Stimulated activated CD8-positive, alpha-beta memory T cell treated with anti-CD3 and anti-CD28 coated beads, Interleukin-12 subunit alpha, Interleukin-12 subunit beta, amount 100 ng/mL, for 24 hours (primary cell): ENCODE results near the gene SHANK3.
"Not testable (repeated sequence)": the region's sequence is repeated elsewhere in the genome, so short reads cannot be mapped to it uniquely, and the experiment has no call there.

Experiments
- DNase-seq: peaks from one replicate; pipeline ENCODE4 v3.0.0-alpha.2; 2020; ENCODE audit errors: extremely low read depth

The SHANK3 gene

DNA sequence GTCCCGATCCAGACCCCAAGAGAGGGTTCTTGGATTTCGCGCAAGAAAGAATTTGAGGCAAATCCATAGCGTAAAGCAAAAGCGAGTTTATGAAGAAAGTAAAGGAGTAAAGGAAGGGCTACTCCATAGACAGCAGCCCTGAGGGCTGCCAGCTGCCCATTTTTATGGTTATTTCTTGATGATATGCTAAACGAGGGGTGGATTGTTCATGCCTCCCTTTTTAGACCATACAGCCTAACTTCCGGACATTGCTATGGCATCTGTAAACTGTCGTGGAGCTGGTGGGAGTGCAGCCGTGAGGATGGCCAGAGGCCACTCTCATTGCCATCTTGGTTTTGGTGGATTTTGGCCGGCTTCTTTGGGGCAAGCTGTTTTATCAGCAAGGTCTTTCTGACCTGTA lies 19.4 kb upstream of the SHANK3 start:
- no peak for DNase-seq

DNA sequence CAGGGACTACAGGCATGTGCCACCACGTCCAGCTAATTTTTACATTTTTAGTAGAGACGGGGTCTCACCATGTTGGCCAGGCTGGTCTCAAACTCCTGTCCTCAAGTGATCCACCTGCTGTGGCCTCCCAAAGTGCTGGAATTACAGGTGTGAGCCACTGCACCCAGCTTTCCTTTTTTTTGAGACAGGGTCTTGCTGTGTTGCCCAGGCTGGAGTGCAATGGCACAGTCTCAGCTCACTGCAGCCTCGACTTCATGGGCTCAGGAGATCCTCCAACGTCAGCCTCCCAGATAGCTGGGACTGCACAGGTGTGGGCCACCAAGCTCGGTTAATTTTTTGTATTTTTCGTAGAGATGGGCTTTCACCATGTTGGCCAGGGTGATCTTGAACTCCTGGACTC lies 18.0 kb upstream of the SHANK3 start:
- not testable (repeated sequence) for DNase-seq

DNA sequence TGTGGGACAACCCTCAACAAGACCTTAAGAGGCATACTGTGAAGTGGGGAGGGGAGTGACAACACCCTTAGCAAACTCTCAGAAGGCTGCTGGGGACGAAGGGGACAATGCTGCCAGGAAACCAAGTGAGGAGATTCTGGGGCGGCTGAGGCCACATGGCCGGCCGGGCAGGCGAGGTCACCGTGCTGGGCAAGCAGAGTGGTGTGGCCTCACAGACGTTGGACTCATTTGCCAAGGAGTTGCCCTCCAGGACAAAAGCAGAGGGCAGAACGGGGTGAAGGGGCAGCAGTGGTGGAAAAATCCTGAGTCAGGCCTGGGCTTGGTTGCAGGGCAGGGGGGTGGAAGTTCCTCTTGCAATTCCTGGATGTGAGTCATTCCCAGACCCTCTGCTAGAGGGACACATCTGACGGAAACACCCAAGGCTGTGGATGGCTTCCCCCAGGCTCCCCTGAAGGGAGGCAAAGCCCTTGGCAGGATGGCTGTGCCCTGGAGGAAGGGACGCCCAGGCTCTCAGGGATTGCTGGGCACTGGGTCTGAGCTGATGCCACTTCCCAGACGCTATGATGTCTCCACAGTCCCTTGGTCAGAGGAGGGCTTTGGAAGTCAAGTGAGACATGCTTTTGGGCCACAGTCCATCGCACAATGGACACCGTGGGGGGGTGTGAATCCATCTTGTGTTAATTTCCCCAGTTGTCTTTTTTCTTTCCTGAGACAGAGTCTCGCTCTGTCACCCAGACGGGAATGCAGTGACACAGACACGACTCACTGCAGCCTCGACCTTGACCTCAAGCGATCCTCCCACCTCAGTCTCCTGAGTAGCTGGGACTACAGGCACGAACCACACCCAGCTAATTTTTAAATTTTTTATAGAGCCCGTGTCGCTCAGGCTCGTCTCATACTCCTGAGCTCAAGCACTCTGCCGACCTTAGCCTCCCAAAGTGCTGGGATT lies 16.2 kb upstream of the SHANK3 start:
- no peak for DNase-seq

DNA sequence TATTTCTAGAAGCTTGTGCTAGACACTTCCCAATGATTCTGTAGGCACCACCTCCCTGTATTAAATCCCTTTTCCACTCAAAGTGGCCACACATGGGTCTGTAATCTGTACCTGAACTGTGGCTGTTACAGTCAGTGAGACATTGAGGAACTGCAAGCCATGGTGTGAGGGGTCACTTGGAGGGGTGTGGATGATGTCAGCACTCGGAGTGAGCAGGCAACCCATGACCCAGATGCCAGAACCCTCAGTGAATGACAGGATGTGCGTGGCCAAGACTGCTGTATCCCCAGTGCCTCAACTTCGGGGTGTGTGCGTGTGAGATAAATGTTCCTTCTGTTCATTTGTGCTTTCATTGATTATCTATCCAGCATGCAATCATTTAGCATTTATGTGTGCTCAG lies 14.7 kb upstream of the SHANK3 start:
- DNase-seq: no peak

DNA sequence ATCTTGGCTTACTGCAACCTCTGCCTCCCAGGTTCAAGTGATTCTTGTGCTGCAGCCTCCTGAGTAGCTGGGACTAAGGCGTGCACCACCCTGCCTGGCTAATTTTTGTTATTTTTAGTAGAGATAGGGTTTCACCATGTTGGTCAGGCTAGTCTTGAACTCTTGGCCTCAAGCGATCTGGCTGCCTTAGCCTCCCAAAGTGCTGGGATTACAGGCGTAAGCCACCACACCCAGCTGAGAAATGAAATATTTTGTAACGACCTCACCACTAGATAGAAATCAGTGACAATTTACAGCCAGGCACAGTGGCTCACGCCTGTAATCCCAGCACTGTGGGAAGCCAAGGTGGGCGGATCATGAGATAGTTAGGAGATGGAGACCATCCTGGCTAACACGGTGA lies 12.9 kb upstream of the SHANK3 start:
- not testable (repeated sequence) for DNase-seq

DNA sequence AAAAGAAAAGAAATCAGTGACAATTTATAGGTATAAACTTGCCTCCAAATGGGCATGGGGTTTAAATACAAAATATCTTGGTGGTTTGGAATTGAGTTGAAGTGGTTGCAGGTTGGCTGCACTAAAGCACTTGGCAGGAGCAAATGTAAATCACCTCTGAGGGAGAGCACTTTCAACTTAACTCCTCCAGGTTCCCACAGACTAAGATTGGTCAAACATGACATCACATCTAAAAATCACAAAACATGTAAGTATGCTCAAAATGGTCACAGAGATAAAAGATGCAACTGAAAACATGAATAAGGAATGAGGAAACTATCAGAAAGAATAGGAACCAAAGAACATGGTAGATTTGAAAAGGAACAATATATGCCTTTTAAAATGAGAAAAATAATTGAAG lies 12.3 kb upstream of the SHANK3 start:
- no peak for DNase-seq

DNA sequence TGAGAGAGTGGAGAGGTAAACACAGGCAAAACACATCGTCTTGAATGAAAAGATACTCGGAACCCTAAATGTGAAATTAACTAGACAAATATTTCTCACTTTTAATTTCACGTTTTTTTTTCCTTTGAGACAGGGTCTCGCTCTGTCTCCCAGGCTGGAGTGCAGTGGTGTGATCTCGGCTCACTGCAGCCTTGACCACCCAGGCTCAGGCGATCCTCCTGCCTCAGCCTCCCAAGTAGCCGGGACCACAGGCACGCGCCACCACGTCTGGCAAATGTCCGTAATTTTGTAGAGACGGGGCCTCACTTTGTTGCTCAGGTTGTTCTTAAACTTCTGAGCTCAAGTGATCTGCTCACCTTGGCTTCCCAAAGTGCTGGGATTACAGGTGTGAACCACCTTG lies 7.4 kb upstream of the SHANK3 start:
- no peak for DNase-seq

DNA sequence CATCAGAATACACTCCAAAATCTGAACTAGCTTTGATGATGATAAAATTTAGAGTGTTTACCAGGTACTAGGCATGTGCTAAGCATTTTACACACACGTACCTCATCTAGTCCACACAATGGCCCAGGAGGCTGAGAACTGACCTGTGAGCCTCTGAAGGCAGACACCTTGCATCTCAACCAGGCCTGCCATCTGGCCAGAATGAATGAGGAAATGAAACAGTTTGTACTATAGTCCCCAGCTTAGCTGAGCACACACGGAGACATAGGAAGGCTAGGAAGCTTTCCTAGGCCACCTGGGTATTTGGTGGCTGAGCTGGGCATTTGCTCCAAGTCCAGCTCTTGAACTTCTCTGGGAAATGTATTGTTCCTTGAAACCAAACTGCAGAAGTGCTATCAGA lies 6.9 kb upstream of the SHANK3 start:
- DNase-seq: no peak

DNA sequence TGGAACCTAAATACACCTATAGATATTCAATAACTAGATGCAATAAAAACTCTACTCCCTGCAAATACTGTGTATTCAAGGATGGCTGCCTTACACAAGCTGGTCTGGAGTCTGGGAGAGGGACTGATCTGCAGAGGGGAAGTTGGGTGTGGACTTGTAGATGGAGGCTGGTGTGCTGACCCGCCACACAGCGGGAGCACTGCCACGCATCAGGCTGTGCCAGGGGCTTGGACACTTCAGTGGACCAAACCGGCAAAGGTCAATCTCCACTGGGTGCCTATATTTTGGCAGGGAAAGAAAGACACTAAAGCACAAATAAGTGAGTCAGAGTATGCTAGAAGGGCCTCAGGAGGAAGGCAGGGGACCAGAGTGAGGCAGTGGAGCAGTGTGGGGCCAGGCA lies 2.1 kb upstream of the SHANK3 start:
- DNase-seq: no peak

DNA sequence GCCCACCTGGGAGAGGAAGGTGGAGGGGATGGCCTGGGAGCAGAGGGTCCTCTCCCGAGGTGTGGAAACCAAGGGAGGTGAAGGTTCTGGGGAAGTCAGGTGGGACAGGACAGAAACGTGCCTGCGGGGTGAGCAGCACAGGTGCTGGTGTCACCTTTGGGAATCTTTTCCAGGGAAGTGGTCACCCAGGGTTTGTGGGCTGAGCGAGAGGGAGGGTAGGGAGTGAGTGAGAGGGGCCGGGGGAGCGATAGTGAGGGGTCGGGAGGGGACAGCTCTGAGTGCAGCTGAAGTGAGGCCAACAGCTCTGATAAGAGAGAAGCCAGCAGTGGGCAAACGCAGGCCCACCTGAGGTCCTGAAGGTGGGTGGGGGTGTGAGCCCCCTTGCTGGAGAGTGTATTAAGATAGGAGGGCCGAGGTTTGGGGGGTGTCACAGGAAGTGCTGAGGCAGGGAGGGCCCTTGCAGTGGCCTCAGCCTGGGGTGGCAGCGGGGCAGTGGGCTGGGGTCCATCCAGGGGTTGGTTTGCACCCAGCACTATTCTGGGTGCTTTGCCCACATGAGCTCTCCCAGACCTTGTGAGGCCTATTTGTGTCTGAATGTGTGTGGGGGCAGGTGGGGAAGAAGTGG lies 1.6 kb upstream of the SHANK3 start:
- DNase-seq: no peak

DNA sequence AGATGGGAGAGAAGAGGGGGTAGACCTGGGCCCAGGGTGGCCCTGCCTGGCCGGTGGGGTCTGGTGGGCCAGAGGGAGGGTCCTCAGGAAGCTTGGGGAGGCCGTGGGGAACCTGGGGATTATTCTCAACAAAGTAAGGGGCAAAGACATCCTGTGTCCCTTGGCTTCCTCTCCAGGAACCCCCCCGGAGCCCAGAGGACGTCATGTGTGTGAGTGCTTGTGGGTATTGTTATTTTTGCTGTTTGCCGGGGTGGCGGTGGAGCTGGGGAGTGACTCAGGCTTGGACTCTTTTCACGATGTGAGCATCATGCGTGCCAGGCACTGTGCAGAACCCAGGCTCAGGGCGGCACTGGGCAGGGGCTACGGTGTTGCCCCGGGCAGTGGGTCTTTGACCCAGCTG lies 982 bp upstream of the SHANK3 start:
- no peak for DNase-seq

DNA sequence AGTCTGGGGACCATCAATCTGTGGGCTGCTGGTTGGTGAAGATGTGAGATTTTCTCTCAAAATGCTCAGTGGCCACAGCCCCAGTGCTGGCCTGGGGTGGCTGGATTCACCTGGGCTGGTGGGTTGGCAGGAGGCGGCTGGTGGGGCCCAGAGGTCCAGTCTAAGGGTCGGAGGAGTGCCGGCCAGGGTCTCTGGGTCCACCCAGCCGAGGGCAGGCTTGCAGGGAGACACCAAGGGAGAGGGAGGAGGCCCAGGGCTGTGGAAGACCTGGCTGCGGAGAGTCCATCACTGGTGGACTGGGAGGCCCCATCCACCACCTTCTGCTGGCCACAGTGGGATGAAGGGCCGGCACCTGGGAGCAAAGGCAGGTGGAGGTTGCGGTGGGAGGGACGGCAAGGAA lies 582 bp upstream of the SHANK3 start:
- DNase-seq: no peak

DNA sequence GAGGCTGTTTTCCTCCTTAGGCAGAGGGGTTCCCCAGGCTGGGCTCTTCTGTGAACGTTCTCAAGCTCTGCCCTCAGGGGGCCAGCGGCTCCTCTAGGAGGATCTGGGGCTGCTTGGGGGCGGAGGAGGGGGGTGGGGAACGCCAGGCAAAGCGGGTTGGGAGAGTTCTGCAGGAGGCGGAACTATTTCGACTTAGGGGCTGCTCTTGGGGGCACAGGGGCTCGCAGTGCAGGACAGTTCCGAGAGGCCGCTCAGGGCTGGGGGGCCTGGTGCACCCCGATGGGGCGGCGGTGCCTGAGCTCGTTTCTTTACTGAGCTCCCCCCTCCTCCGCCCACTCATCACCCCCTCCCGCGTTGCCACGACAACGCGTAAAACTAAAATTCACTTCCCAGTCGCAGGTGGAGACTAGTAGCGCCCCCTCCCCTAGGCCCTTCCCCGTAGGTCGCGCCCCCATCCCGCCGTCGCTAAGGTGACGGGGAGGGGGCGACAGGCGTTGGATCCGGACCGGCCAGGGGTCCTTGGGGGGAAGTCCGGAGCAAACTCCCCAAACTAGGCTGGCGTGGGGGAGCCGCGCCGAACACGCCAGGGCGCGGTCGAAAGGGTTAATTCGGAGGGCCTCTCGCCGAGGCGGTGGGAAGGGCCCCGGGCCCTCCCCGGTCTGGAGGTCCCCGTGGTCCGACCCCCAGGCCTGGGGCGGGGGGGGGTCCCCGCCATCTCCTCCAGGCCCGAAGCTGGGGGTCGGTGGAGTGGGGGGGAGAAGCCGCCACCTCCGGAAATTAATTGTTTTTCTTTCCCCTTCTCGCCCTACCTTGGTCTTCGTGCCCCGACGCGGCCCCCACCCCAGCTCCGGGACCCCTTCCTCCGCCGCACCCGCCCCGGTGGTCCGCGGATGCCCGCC lies 857 bp downstream of the SHANK3 start:
- DNase-seq: no peak

DNA sequence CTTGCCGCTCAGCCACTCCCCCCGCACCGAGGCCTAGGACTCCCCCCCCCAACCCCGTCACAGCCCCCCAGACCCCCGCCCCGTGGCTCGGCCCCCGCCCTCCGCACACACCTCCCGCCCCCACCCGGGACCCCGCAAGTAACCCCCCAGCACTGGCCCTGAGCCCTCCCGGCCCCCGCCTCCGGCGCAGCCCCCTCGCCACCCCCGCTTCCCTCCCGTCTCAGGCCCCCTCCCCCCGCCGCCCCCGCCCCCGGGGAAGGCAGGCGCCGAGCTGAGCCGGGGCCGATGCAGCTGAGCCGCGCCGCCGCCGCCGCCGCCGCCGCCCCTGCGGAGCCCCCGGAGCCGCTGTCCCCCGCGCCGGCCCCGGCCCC lies 1.5 kb downstream of the SHANK3 start:
- DNase-seq: no peak

DNA sequence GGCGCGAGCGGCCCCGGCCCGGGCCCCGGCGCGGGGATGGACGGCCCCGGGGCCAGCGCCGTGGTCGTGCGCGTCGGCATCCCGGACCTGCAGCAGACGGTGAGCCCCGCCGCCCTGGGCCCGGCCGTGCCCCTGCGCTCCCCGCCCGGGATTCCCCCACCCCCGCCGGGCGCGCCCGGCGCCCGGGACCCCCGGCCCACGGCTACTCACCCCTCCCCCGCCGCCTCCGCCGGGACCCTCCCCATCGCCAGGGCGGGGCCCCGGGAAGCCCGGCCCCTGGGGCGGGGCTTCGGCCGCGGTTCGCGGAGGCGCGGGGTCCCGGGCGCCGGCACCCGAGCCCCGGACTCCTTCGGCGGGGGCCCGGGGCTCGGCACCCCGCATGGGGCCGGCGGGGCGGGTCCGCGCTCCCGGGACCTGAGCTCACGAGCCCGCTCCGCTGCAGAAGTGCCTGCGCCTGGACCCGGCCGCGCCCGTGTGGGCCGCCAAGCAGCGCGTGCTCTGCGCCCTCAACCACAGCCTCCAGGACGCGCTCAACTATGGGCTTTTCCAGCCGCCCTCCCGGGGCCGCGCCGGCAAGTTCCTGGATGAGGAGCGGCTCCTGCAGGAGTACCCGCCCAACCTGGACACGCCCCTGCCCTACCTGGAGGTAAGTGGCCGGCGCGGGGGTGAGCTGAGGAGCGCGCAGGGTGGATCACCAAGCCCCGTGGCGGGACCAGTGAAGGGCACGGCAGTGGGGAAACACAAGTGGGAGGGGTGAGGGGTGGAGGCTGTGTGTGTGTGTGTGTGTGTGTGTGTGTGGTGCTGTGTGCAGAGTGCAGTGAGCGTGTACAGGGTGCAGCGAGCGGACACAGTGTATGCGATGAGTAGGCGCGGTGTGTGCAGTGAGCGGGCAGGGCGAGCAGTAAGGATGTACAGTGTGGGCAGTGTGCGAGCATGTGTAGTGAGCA lies 2.3 kb downstream of the SHANK3 start:
- DNase-seq: no peak

DNA sequence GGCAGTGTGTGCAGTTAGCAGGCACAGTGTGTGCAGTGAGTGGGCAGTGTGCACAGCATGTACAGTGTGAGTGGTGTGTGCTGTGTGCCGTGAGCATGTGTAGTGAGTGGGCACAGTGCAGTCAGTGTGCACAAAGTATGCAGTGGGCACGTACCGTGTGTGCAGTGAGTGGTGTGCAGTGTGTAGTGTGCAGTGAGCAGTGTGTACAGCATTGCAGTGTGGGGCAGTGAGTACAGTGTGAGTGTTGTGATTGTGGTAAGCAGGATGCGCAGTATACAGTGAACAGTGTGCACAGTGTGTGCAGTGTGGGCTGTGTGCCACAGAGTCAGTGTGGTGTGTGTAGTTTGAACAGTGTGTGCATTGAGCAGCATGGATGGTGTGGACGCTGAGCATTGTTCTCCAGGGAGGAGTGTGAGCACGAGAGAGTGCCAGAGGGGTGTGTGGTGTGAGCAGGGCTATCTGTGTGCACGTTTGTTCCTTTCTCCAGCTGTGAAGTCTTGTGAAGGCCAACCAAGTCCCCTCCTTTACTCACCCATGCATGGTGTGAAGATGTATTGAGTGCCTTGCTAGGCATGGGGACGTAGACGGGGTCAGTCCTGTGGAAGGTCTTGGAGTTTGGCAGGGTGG lies 3.0 kb downstream of the SHANK3 start:
- DNase-seq: no peak

DNA sequence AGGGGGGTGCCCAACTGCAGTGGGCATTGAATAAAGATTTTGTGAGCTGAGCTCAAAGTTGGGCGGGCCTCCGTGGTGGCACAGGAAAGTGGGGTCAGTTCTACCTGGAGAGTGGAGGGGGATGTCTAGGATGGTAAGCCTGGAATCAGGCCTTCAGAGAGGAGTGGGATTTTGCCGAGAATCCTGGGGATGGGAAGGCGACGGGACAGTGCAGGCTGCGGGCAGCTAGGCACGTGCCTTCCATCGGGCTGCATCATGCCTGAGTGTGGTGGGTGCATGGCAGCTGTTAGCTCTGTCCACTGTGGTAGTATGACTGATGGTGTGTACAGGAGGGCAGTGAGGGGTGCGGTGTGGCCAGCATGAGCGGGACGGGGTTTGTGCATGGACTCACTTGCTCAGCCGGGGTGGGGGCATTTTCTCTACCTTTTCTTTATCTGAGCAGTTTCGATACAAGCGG lies 3.6 kb downstream of the SHANK3 start:
- no peak for DNase-seq

DNA sequence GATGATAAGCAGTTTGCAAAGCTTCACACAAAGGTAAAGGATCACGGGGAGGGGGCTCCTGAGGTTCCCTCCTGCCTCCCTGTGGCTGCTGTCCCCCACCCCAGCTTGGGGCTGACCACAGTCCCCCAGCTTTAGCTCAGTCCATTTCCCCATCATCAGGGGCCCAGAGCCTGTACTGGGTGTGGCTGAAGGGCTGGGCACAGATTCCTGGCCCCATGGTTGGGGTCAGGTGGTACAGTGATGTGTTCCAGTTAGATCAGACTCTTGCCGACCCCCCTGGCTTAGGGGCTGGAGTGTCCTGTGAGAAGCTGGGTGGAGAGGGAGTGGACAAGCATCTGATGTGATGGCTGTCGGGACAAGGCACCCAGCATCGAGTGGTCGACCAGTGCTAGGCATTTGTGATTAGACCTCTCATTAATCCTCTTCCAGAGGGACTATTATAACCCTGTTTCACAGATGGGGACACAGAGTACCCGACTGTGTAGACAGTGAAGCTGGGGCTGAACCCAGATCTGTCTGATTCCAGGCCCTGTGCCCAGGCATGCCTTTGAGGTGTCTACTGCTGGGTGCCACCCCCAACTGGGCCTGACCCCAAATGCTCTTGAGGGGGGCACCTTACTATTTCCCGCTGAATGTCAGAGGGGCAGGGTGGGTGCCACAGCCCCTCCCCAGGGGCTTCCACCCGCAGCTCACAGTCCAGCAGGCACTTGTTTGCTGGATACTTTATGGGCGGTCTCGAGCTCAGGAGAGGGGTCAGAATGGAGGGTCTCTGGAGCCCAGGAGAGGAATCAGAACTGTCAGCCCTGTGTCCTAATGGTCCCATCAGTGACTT lies 4.3 kb downstream of the SHANK3 start:
- no peak for DNase-seq

DNA sequence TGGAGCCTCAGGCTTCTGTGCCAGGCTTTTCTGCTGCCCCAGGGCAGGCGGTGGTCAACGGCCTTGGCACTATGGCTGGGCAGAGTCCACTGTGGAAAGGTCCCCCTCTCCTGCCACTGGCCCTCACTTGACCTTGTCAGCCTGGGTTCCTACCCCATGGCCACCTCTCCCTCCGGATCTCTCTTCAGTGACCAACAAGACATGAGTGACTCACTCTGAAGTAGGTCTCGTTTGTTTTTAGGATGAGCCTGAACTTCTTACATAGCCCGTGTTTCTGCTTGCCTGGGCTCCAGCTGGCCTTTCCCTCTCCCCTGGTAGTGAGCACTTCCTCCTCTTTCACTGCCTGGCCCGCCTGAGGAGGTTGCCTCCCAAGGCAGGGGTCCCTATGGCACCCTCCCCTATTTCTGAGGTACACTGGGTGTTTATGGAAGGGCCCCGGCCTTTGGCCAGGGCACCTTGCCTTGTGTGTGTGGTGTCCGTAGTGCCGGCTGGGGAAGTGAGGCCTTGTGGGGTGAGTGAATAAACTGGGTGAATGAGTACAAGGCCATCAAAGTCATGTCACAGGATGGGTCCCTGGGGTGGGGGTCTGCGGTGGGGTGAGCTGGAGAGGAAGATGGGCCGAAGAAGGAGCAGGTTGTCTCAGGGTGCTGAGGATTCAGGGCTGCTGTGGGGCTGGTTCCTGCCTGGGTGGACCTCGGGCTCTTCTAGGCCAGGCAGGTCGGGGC lies 5.0 kb downstream of the SHANK3 start:
- no peak for DNase-seq
